Kasumi-1 (cell line): ENCODE data around the gene SH2D3C.

Source experiments
- DNase-seq, 2 experiments: peaks; one replicate each; lab custom pipeline; 2025; lab: John Stamatoyannopoulos, UW

SH2D3C gene

DNA sequence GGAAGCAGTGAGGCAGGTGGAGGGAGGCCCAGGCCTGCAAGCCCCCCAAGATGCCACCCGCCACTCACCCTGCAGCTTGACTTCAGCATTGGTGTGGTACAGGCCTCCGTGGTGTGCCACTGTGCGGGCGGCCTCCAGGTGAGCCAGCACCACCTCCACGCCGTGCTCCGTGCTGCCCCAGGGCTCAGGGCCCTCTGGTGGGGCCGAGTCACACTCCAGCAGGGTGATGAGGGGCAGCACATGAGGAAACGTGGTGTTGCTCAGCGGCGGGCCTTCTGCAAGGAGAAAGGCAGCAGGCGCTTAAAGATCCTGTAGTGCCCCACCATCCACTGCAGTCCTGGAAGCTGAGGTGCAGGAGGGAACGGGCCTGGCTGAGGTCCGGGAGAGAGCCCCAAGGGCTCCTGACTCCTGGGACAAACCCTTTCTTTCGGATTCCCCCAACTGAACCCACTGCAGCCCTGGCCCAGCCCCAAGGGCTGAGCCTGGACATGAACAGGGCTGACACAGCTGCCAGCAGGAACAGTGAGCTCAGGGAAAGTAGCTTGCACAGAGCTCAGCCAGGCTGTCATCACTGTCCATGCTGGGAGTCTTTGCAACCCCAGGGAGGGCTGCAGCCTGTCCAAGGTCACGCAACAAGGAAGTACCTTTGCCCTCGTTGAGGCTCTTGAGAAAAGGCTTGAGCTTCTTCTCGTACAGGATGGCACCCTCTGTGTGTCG is 38.7 kb downstream of the SH2D3C start:
- DNase-seq, result no peak

DNA sequence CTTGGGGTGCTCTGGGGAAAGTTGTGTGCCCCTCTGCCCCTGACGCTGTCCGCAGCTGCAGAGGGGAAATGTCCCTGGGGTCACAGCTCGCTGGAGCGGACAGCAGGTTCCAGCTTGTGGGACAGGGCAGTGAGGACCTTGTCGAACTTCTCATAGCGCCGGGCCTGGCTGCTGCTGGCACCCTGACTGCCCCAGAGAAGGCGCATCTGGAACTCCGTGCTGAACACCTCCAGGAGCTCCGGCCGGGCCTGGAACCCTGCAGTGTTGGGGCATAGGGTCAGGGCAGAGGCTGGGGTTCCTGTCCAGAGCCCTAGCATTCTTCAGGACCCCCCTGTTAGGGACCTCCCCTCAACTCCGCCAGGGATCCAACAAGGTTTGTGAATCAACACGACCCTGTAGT is 39.8 kb downstream of the SH2D3C start:
- no peak for DNase-seq

DNA sequence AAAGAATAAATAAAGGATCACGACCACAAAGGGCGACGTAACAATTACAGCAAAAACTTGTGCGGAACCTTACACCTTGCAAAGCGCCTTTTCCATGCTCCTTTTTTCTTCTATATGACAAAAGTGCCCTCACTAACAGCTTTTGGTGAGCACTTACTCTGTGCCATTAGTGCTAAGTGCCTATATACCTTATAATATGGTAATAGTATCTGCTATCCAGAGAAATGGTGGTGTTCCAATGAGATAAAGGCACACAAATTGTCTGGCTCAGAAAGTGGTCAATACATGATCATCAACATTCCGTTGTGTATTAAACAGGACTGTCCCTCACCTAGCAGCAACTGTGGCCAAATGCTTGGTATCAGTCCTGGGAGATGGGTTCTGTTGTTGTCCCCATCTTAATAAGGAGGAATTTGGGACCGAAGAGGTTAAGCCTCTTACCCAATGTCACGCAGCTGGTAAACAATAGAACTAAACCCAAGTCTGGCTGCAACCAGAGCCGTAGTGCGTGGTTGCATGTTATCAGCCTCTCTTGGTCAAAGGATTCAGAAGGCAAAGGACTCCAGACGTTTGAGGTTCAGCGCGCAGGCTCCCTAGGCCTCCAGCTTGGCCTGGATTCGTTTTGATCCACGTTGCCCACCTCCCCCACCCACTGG is 42.8 kb downstream of the SH2D3C start:
- DNase-seq, result no peak

DNA sequence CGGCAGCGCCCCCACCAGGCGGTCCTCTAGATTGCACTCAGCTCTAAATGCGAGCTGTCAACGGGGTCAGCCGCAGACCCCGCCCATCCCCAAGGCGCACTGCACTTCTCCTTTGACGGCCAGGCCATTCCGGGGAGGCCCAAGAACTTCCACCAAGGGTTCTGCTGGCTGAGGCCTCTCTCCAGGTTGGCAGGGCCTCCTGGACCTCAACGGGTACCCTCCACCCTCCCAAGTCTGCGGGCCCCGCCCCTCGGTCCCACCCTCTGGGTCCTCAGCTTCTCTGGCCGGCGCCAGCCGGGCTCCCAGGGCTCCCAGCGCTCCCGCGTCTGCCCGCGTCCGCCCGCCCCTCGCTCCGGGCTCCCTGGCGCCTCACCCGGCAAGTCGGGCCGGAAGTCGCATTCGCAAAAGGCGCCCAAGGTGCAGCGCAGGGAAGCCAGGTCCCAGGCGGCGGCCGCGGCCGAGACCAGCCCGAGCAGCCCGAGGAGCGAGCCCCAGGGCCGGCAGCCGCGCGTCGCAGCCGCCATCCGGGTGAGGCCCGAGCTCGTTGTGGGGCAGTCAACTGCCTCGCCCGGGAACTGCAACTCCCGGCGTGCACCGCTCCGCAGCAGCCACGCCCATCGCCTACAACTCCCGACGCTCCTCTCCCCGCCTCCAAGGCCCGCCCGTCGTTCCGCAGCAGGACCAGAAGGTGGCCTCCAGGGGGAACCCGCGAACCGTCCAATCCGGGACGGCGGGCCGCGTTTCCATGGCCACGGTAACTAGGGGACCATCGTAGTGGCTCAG is 43.5 kb downstream of the SH2D3C start, which contains the start of gene TOR2A:
TOR2A (minus strand) TSS at position 548 of the 783 bp plus-strand sequence; CDS start at position 524, 24 bp downstream.
- peak; percentile 94 to 95 for DNase-seq

DNA sequence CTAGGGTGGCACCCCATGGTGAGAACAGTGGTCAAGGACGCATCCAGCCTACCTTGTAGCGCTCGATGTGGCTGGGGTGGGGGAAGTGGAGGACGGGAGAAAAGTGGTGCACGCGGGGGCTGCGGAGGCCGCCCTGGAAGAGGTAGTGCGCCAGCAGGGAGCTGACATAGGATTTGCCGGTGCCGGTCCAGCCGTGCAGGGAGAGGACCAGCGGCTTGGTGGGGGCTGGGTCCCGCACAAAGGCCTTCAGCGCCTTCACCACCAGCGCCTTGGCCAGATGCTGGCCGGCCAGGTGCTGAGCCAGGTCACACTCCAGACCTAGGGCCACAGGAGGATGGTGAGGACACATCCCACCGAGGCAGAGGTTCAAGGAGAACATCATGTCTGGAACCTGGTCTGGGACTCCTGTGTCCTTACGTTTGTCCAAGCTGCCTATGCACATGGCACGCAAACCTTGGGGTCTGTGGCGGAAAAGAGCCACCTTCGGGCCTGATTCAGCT is 44.2 kb downstream of the SH2D3C start:
- DNase-seq, result no peak

- DNase-seq, result peak; percentile 12 to 40
These were observed 44.9 kb downstream of the SH2D3C start for GRCh38 chr9:127733614-127734013.

DNA sequence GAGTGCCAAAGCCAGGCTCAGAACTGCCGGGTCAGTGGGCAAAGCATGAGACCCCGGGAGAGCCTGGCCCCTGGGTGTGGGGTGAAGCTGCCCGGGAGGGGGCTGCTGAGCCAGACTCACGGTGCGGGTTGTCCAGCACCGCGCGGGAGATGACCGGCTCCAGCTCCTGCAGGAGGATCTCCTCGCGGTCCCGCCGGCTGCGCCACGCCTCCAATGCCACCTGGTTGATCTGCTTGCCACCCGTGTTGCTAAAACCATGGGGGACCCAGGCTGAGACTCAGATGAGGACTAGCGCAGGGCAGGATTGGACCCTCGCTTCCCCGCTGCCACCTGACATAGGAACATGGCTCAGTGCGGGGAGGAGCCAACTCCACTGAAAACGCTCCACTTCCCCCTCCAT is 46.0 kb downstream of the SH2D3C start:
- no peak for DNase-seq

GRCh38 chr9:127731938-127732337 is 46.5 kb downstream of the SH2D3C start:
- DNase-seq, result no peak

- DNase-seq, result no peak
These were observed 47.6 kb downstream of the SH2D3C start for GRCh38 chr9:127730799-127731410.

- DNase-seq, result no peak
These were observed 48.2 kb downstream of the SH2D3C start for GRCh38 chr9:127730262-127730661.

DNA sequence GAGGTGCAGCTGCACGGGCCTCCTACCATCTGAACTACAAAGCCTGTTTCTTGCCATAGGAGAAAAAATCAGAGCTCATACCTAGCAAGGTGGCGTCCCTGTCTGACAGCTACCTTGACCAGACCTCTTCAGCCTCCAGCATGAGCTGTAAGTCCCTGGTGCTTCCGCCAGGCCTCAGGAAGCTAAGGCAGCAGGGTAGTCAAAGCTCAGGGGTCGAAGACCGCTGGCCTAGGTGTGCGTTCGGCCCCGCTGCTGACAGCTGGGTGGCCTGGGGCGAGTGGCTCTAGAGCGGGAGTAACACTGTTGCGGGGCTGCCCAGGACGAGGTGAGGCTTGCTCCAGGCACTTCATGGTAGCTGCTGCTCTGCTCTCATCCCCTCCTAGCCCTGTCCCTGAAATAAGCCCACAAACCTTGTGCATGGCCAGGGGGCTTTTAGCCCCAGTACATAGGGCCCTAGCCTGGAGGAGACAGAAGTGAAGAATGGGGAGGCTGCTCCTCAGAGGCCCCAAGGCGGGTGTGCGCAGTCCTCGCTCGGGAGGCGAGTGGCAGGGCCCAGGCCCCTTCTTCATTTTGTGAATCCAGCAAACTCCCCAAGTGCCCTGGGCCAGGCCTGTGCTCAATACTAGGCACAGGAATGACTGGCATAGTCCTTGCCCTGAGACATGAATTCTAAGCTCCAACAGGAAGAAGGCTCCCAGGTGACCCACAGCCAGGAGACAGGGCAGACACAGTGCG is 48.8 kb downstream of the SH2D3C start:
- no peak for DNase-seq

DNA sequence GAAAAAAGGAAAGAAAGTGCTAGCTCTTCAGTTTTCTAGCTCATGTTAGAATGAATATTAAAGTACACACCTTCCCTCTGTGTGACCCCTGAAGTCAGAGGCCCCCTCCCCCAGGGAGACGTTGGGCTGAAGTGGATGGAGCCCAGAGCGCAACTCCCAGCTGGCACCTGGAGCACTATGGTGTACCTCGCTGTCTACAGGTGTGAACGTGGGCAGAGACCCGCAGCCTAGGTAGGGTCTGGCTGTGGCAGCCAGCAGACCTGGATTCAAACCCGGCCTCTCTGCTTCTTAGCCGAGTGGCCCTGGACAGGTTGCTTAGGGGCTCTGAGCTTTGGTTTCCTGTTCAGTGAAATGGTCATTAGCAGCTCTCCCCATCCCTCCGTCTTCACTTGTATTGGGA is 49.7 kb downstream of the SH2D3C start:
- no peak for DNase-seq

DNA sequence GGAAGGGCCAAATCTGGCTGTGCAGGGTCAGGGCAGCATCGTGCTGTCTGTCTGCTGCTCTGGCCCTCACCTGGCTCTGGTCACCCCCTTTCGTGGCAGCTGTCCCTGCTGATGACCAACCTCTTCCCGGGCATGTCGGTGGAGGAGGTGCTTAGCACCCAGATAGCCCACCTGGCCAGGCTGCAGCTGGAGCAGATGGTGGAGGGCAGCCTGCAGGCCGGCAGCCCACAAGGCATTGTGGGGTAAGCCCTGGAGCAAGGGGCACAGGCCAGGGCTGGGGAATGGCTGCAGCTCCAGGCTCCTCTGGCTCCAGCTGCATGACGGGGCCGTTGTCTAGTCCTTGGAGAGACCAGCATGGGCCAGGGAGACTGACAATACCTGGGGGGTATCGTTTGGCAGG is 51.6 kb downstream of the SH2D3C start:
- no peak for DNase-seq

- DNase-seq, result no peak
These were observed 54.5 kb downstream of the SH2D3C start for GRCh38 chr9:127724012-127724411.

GRCh38 chr9:127723444-127723843 is 55.0 kb downstream of the SH2D3C start:
- DNase-seq, result no peak

GRCh38 chr9:127723013-127723412 is 55.5 kb downstream of the SH2D3C start:
- no peak for DNase-seq

- no peak for DNase-seq
These were observed 56.3 kb downstream of the SH2D3C start for GRCh38 chr9:127722055-127722745.

GRCh38 chr9:127721391-127721821 is 57.1 kb downstream of the SH2D3C start:
- no peak for DNase-seq

DNA sequence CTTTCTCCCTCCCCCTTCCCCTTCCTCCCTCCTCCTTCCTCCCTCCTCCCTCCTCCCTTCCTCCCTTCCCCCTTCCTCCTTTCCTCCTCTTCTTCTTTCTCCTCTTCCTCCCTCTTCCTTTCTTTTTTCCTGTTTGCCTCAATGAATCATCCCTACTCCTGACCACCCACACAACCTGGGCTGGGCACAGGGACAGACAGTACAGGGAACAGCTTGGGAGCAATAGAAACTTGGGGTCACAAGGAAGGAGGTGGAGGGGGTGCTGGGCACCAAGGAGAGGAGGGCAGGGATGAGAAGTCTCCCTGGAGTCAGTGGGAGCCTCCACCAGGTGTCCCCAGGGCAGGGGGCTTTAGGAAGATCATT is 57.6 kb downstream of the SH2D3C start:
- DNase-seq, result no peak

GRCh38 chr9:127720031-127720864 is 58.2 kb downstream of the SH2D3C start:
- no peak for DNase-seq
